Left lung (tissue), 10 donors: ENCODE results near the gene CAMK2D. TPM values are rescaled to one million over a fixed set of nuclear protein-coding genes. Genes with fewer than 3 reads are reported as not detected.

Experiments
- ATAC-seq: fragments of 200-7000 bp; cut with Tn5 transposase; one replicate; pipeline ENCODE4 v1.9.1; 2020; ENCODE audit warnings: moderate library complexity
- DNase-seq, 4 donors: peaks; one replicate each; pipeline ENCODE4 v3.0.0-alpha.2; 2013 to 2020
- H3K27ac ChIP-seq, 2 donors: fragments of 200-600 bp; sonication (generic) in 1 of 2; one replicate each; pipeline versions ENCODE4 v1.5.0 to v1.8.0; 2020 to 2021
- H3K27me3 ChIP-seq, 2 donors: fragments of 200-600 bp; sonication (generic) in 1 of 2; one replicate each; pipeline versions ENCODE4 v1.5.0 to v1.8.0; 2020 to 2021
- H3K36me3 ChIP-seq, 2 donors: fragments of 200-600 bp; sonication (generic) in 1 of 2; one replicate each; pipeline versions ENCODE4 v1.5.0 to v1.8.0; 2020 to 2021
- H3K4me1 ChIP-seq, 2 donors: fragments of 200-600 bp; one replicate each; pipeline ENCODE4 v1.8.0; 2021
- H3K4me3 ChIP-seq, 2 donors: fragments of 200-600 bp; sonication (generic) in 1 of 2; one replicate each; pipeline versions ENCODE4 v1.5.0 to v1.8.0; 2020 to 2021; ENCODE audit warnings: mild to moderate bottlenecking in 1 of 2
- H3K9me3 ChIP-seq, 2 donors: fragments of 200-600 bp; sonication (generic) in 1 of 2; one replicate each; pipeline versions ENCODE4 v1.5.0 to v1.8.0; 2020 to 2021
- CTCF ChIP-seq, 2 donors: fragments of 200-600 bp; sonication (generic) in 1 of 2; IDR thresholded peaks; one replicate each; pipeline versions ENCODE4 v1.5.0 to v1.8.0; 2021; ENCODE audit warnings: antibody characterized with exemption in 2 of 2
- intact Hi-C, 2 donors: fragments of 100-400 bp; cut with DNase I; formaldehyde crosslinking; loops; one replicate each; pipeline versions ENCODE4 v1.11.2 to v1.14.2; 2022
- polyA plus RNA-seq, 6 donors: library from polyadenylated mRNA; unstranded; fragments of 120-200 nt; gene quantifications; one replicate each; pipeline ENCODE4 v1.2.1, GENCODE V29; 2013; ENCODE audit not compliant: insufficient read length in 6 of 6
- total RNA-seq, 2 donors: library from RNA; stranded (reverse); fragmentation: NEBNext Ultra II Directional; extraction: Animal tissue kit (Norgen Biotek cat#: 25700); gene quantifications; one replicate each; pipeline ENCODE4 v1.2.1, GENCODE V29; 2021
- donor health status: DM: no; HTN: yes; CAD: no.
- donor health status: DM: no; HTN: no; CAD: no.

The CAMK2D gene
- total and polyA plus RNA-seq, 8 donors: 50.3 to 93.2 (median 68.4) TPM

- no peaks in the 10 kb centered on the region for H3K4me1 ChIP-seq
- intact Hi-C loops: no loop called here
- no peak for ATAC-seq
Measured at GRCh38 chr4:113504422-113504821, 257.1 kb downstream of the CAMK2D start.

GRCh38 chr4:113503691-113504090 is 257.8 kb downstream of the CAMK2D start:
- H3K9me3 ChIP-seq: no peaks in the 10 kb centered on the region

More at GRCh38 chr4:113504422-113504821, 257.1 kb downstream of the CAMK2D start:
- Histone ChIP-seq H3K27ac (no peak overlapping the region), H3K27me3 (no peaks in the 10 kb centered on the region), H3K4me3 (no peak overlapping the region), H3K36me3 (peaks cover 0 to 7% of the 10 kb centered on the region in 2 donors), H3K9me3 (no peaks in the 10 kb centered on the region)
- TF ChIP-seq CTCF (IDR thresholded peaks at IDR 0.05): no peak
- DNase-seq: no peak

GRCh38 chr4:113502906-113503305 is 258.6 kb downstream of the CAMK2D start:
- Histone ChIP-seq H3K4me1 (no peaks in the 10 kb centered on the region), H3K27me3 (no peaks in the 10 kb centered on the region), H3K36me3 (peaks cover 0 to 7% of the 10 kb centered on the region in 2 donors), H3K27ac (no peak overlapping the region), H3K4me3 (no peak overlapping the region), H3K9me3 (no peaks in the 10 kb centered on the region)
- ATAC-seq (no peak), DNase-seq (no peak)
- intact Hi-C loops: no loop called here
- no peak for TF ChIP-seq CTCF (IDR thresholded peaks at IDR 0.05)

More at GRCh38 chr4:113503691-113504090, 257.8 kb downstream of the CAMK2D start:
- no peak for TF ChIP-seq CTCF (IDR thresholded peaks at IDR 0.05)
- H3K27me3 ChIP-seq: no peaks in the 10 kb centered on the region
- no peaks in the 10 kb centered on the region for H3K4me1 ChIP-seq
- DNase-seq (no peak), ATAC-seq (no peak)
- peaks cover 0 to 7% of the 10 kb centered on the region in 2 donors for H3K36me3 ChIP-seq
- H3K4me3 ChIP-seq: no peak overlapping the region
- H3K27ac ChIP-seq: no peak overlapping the region
- intact Hi-C loops: no loop called here

GRCh38 chr4:113502476-113502875 is 259.1 kb downstream of the CAMK2D start:
- Histone ChIP-seq H3K9me3 (no peaks in the 10 kb centered on the region), H3K4me1 (no peaks in the 10 kb centered on the region), H3K4me3 (no peak overlapping the region), H3K27ac (no peak overlapping the region), H3K36me3 (peaks cover 0 to 7% of the 10 kb centered on the region in 2 donors), H3K27me3 (no peaks in the 10 kb centered on the region)
- no peak for ATAC-seq
- intact Hi-C loops: no loop called here
- no peak for DNase-seq
- no peak for TF ChIP-seq CTCF (IDR thresholded peaks at IDR 0.05)

- TF ChIP-seq CTCF (IDR thresholded peaks at IDR 0.05): no peak
- Histone ChIP-seq H3K27me3 (no peaks in the 10 kb centered on the region), H3K4me3 (no peak overlapping the region), H3K9me3 (no peaks in the 10 kb centered on the region), H3K36me3 (peaks cover 0 to 7% of the 10 kb centered on the region in 2 donors), H3K4me1 (no peaks in the 10 kb centered on the region), H3K27ac (no peak overlapping the region)
- no peak for DNase-seq
- no peak for ATAC-seq
- intact Hi-C loops: no loop called here
Measured at GRCh38 chr4:113500424-113500823, 261.1 kb downstream of the CAMK2D start.
